Kidney epithelial cell (primary cell): Measurements from ENCODE around the gene CARD11. TPM values are rescaled to one million over a fixed set of nuclear protein-coding genes. Genes with fewer than 3 reads are reported as not detected.

ENCODE experiments used
- DNase-seq: peaks from one replicate; pipeline ENCODE4 v3.0.0-alpha.2; 2010; ENCODE audit warnings: low read depth
- H3K27me3 ChIP-seq: 2 replicates; pipeline ENCODE4 v1.6.0; 2011; ENCODE audit warnings: low read length; ENCODE audit not compliant: control insufficient read depth, insufficient read depth
- H3K36me3 ChIP-seq: 2 replicates; pipeline ENCODE4 v1.5.1; 2011; ENCODE audit warnings: low read length; ENCODE audit not compliant: control insufficient read depth, insufficient read depth
- H3K4me3 ChIP-seq: 2 replicates; pipeline ENCODE4 v1.5.1; 2011; ENCODE audit warnings: low read depth, mild to moderate bottlenecking, control low read depth, low read length
- total RNA-seq: library from RNA; depleted of rRNA; stranded (reverse); fragments of >200 nt; gene quantifications from 2 replicates; pipeline ENCODE4 v1.2.3, GENCODE V29; 2015
- TF ChIP-seq, protein P1 (sequence below): IDR thresholded peaks from 2 replicates; pipeline ENCODE4 v1.5.1; 2011; ENCODE audit warnings: mild to moderate bottlenecking, moderate library complexity, low read length, control low read depth, inconsistent platforms; ENCODE audit not compliant: insufficient read depth, poor library complexity, severe bottlenecking

Gene CARD11
- total RNA-seq, 1 donor from 2014 or later: 31.0 TPM

DNA sequence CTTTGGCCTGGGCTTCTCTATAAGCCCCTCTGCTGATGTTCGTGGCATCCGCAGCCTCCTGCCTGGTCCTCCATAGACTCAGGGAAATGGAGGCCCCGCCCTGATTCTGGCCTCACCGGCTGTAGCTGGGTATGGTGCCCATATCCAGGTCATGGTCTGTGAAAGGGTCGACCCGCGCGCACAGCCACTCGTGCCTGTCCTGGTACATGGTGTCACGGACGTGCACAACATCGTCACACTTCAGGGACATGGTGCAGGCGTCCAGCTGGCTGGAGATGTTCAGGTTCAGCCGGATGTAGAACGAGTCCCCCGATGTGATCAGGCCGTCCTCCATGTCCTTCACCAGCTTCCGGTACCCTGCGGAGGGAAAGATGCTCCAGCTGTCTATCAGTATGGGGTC lies 124.4 kb downstream of the CARD11 start:
- Histone ChIP-seq H3K4me3 (no peak overlapping the region), H3K36me3 (no peaks in the 10 kb centered on the region), H3K27me3 (no peaks in the 10 kb centered on the region)
- TF ChIP-seq, protein P1, sequence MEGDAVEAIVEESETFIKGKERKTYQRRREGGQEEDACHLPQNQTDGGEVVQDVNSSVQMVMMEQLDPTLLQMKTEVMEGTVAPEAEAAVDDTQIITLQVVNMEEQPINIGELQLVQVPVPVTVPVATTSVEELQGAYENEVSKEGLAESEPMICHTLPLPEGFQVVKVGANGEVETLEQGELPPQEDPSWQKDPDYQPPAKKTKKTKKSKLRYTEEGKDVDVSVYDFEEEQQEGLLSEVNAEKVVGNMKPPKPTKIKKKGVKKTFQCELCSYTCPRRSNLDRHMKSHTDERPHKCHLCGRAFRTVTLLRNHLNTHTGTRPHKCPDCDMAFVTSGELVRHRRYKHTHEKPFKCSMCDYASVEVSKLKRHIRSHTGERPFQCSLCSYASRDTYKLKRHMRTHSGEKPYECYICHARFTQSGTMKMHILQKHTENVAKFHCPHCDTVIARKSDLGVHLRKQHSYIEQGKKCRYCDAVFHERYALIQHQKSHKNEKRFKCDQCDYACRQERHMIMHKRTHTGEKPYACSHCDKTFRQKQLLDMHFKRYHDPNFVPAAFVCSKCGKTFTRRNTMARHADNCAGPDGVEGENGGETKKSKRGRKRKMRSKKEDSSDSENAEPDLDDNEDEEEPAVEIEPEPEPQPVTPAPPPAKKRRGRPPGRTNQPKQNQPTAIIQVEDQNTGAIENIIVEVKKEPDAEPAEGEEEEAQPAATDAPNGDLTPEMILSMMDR: no peak
- no peak for DNase-seq

DNA sequence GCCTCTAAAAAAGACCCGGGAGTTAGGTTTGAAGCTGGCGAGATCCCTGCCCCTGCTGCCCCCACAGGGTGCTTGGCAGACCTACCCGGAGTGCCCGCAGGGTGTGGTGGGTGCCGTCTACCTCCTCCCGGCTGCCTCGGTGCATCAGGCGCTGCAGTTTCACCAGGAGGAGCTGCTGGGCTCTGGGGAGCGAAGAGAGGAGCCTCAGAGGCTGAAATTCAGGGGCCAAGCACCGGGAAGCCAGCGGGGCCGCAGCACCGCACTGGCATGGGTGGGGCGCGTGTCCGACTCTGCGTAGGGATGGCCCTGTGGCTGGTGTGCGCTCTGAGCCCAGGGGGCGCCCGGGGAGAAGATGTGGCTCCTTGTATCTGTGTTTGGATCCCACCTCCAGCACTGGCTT lies 125.3 kb downstream of the CARD11 start:
- Histone ChIP-seq H3K36me3 (no peaks in the 10 kb centered on the region), H3K27me3 (no peaks in the 10 kb centered on the region), H3K4me3 (no peak overlapping the region)
- TF ChIP-seq, protein P1: no peak
- no peak for DNase-seq

DNA sequence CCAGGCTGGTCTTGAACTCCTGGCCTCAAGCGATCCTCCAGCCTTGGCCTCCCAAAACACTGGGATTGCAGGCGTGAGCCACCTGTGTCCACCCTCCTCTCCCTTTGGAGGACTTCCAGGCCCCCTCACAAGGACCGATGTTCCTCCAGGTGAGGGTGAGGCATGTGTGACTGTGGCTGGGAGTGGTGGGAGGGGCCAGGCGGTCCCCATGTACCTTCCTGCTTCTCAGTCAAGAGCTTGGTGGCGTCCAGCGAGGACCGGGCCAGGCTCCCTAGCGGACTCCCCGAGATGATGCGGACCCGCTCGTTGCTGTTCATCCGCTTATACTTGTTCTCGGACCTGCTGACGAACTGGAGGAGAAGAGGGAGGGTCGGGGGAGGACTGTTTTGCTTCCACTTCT lies 128.6 kb downstream of the CARD11 start:
- Histone ChIP-seq H3K36me3 (no peaks in the 10 kb centered on the region), H3K4me3 (no peak overlapping the region), H3K27me3 (no peaks in the 10 kb centered on the region)
- DNase-seq: no peak
- TF ChIP-seq, protein P1: no peak

DNA sequence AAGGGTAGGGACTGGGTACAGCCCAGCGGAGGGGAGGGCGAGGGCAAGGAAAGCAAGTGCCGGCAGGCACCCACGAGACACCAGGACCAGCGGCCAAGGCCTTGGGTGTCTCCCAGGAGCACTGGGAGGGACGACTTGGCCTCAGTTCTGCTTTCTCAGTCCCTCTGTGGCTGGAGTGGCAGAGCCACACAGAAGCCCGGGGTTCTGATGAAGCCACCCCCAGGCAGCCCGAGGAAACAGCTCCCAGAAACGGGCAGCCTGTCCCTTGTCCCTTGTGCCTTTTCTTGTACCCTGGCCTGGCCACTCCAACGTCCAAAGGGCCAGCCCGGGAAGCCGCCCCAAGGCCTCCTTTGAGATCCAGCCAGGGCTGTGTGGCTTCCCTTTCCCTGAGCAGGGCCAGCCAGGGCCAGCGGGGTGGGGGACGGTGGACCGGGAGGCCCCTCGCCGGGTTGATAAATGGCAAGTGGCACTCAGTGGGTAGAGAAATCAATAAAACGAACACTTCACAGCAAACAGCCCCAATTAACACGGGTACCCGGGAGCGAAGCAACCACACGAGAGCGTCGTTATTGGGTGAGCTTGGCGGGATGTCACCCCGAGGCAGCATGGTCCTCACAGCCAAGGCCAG lies 129.8 kb downstream of the CARD11 start:
- Histone ChIP-seq H3K36me3 (no peaks in the 10 kb centered on the region), H3K27me3 (no peaks in the 10 kb centered on the region), H3K4me3 (no peak overlapping the region)
- TF ChIP-seq, protein P1: no peak
- DNase-seq: no peak

DNA sequence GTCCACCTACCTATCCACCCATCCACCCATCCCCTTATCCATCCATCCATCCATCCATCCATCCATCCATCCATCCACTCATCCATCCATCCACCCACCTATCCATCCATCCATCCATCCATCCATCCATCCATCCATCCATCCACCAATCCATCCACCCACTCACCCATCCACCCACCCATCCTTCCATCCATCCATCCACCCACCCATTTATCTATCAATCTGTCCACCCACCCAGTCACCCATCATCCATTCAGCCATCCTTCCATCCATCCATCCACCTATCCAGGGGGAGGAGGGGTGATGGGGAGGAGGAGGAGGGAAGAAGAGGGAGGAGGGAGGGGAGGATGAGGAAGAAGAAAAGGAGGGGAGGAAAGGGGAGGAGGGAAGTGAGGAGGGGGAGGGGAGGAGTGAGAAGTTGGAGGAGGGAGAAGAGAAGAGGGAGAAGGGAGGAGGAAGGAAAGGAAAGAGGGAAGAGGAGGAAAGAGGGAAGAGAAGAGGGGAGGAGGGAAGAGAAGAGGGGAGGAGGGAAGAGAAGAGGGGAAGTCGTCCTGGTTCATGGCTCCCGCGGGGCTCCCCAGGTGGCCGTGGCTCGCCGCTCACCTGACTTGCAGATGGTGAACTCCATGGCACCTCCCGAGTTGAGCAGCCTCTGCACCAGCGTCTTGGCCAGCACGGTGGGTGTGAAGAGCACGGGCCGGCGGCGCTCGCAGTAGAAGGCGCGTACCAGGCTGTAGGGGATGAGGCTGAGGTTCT lies 130.8 kb downstream of the CARD11 start:
- TF ChIP-seq, protein P1: no peak
- no peaks in the 10 kb centered on the region for H3K36me3 ChIP-seq
- no peaks in the 10 kb centered on the region for H3K27me3 ChIP-seq
- no peak overlapping the region for H3K4me3 ChIP-seq
- no peak for DNase-seq
